ENCODE measurements around the gene NFATC4.

DNA sequence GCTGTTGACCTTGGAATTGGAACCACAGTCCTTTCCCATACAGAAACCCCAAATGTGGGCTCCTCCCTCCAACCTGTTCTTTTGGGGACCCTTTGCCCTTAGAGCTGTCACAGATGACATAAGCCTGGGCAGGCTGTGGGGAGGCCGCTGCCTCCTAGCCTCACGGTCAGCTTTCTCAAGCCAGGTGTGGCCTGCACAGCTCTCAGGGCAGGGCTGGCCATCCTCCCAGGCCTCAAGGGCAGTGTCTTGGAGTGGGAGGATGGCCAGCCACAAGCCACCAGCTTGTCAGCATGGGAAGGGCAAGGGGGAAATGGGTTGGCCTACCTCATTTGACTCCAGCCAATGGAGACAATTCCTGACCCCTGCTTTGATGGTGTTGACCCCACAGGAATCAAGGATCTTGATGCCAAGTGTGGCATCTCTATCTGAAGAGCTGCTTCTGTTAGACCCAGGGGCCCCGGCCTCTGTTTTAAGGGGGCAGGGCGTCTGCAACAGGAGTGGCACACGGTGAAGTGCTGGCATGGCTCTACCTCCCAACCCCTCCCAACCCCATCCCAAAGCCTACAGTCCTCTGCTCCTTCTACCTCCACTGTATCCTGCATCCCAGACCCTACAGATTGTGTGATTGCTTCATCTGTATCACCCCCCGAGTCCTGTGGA is 50.0 kb downstream of the NFATC4 start:
- TF ChIP-seq NRF1 (conservative IDR thresholded peaks at IDR 0.05; ENCODE audit: low read depth, low read length) (no peak), EP300 (IDR thresholded peaks at IDR 0.05; ENCODE audit: borderline replicate concordance in 1 of 2, control insufficient read depth in 1 of 2, low read depth in 2 of 2, low read length in 2 of 2) (no peak), CUX1 (IDR thresholded peaks at IDR 0.05; ENCODE audit: insufficient replicate concordance, low read depth, low read length) (no peak), GATAD2B (conservative IDR thresholded peaks at IDR 0.05; ENCODE audit: low read depth) (no peak), CHD2 (IDR thresholded peaks at IDR 0.05; ENCODE audit: borderline replicate concordance, low read depth, low read length) (no peak)
- TF ChIP-seq, protein P1, sequence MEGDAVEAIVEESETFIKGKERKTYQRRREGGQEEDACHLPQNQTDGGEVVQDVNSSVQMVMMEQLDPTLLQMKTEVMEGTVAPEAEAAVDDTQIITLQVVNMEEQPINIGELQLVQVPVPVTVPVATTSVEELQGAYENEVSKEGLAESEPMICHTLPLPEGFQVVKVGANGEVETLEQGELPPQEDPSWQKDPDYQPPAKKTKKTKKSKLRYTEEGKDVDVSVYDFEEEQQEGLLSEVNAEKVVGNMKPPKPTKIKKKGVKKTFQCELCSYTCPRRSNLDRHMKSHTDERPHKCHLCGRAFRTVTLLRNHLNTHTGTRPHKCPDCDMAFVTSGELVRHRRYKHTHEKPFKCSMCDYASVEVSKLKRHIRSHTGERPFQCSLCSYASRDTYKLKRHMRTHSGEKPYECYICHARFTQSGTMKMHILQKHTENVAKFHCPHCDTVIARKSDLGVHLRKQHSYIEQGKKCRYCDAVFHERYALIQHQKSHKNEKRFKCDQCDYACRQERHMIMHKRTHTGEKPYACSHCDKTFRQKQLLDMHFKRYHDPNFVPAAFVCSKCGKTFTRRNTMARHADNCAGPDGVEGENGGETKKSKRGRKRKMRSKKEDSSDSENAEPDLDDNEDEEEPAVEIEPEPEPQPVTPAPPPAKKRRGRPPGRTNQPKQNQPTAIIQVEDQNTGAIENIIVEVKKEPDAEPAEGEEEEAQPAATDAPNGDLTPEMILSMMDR (IDR thresholded peaks at IDR 0.05 in 2 of 3, conservative IDR thresholded peaks at IDR 0.05 in 1 of 3; ENCODE audit: control insufficient read depth in 2 of 3, extremely low read depth in 1 of 3, insufficient read depth in 1 of 3, low read depth in 3 of 3, low read length in 3 of 3): no peak
